HUES6 (cell line): ENCODE data around the gene GALNT17.

Source experiments
- H3K27ac ChIP-seq: 2 replicates; pipeline ENCODE4 v1.7.0; 2013; ENCODE audit warnings: low read depth, mild to moderate bottlenecking, low read length, inconsistent platforms
- H3K27me3 ChIP-seq: 2 replicates; pipeline ENCODE4 v1.6.1; 2013; ENCODE audit warnings: low read length; ENCODE audit not compliant: control insufficient read depth, insufficient read depth
- H3K36me3 ChIP-seq: 2 replicates; pipeline ENCODE4 v1.6.1; 2013; ENCODE audit warnings: low read length; ENCODE audit not compliant: control insufficient read depth, insufficient read depth
- H3K4me1 ChIP-seq: 2 replicates; pipeline ENCODE4 v1.6.1; 2013; ENCODE audit warnings: low read length; ENCODE audit not compliant: control insufficient read depth, insufficient read depth
- H3K4me3 ChIP-seq: 2 replicates; pipeline ENCODE4 v1.5.1; 2013; ENCODE audit warnings: low read depth, low read length
- H3K9ac ChIP-seq: one replicate; pipeline ENCODE4 v1.6.1; 2013; ENCODE audit warnings: mild to moderate bottlenecking, low read length
- H3K9me3 ChIP-seq: 2 replicates; pipeline ENCODE4 v1.6.1; 2013; ENCODE audit warnings: low read depth, low read length; ENCODE audit not compliant: control insufficient read depth, insufficient read depth

GALNT17 gene

DNA sequence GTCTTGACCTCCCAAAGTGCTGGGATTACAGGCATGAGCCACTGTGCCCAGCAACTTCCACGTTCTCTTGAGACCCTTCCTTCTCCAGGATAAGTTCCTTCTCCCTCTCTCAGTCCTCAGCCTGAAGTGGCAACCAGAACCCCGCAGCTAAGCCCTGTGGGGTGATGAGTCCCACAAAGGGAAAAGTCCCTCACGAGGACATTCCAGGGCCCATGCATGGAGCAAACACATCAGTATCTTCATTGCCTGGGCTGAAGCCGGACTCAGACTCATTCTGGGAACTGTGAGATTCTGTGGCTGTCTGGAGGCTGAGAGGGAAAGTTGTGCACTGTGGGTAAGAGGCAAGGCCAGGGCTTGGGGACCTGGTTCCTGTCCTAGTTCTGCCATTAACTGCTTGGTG is 622.9 kb downstream of the GALNT17 start:
- Histone ChIP-seq H3K27me3 (peaks cover 26% of the 10 kb centered on the region), H3K4me1 (no peaks in the 10 kb centered on the region; the same call in 1 of the 2 replicates), H3K4me3 (no peak overlapping the region), H3K27ac (no peak overlapping the region), H3K36me3 (no peaks in the 10 kb centered on the region), H3K9ac (no peak overlapping the region), H3K9me3 (peaks cover 9% of the 10 kb centered on the region)

DNA sequence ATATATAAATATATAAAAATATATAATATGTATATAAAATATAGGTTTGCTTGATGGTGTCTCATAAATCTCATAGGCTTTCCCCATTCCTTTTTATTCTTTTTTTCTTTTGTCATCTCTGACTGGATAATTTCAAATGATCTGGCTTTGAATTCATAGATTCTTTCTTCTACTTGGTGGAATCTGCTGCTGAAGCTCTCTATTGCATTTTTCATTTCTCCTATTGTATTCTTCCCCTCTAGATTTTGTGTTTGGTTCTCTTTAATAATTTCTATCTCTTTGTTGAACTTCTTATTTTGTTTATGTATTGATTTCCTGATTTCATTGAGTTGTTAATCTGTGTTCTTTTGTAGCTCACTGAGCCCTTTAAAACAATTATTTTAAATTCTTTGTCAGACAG is 629.4 kb downstream of the GALNT17 start:
- H3K9me3 ChIP-seq = 0 out of 2 replicates have a peak, but pooled peaks cover 9% of the 10 kb centered on the region
- no peaks in the 10 kb centered on the region for H3K4me1 ChIP-seq
- H3K4me3 ChIP-seq = no peak overlapping the region
- H3K36me3 ChIP-seq = no peaks in the 10 kb centered on the region
- no peak overlapping the region for H3K9ac ChIP-seq
- no peaks in the 10 kb centered on the region for H3K27me3 ChIP-seq
- H3K27ac ChIP-seq = no peak overlapping the region
